Keratinocyte (primary cell): ENCODE measurements around the gene ARID3A. TPM values are rescaled to one million over a fixed set of nuclear protein-coding genes. Genes with fewer than 3 reads are reported as not detected.

Experiments used
- DNase-seq: peaks from one replicate; pipeline ENCODE4 v3.0.0-alpha.2; 2011; ENCODE audit warnings: low read depth, missing footprints, low spot score
- FAIRE-seq: peaks from 2 replicates; lab custom pipeline; 2011; peaks lifted over from hg19 to GRCh38; lab: Jason Lieb, UNC
- H2AFZ ChIP-seq: 2 replicates; pipeline ENCODE4 v1.6.0; 2012; ENCODE audit warnings: low read length, control low read depth, inconsistent platforms; ENCODE audit not compliant: control insufficient read depth
- H3K27ac ChIP-seq: 2 replicates; pipeline ENCODE4 v1.5.1; 2011; ENCODE audit warnings: low read length; ENCODE audit not compliant: control insufficient read depth, insufficient read depth
- H3K27me3 ChIP-seq: 3 replicates; pipeline ENCODE4 v1.6.0; 2011; ENCODE audit warnings: low read length; ENCODE audit not compliant: control insufficient read depth, insufficient read depth; ENCODE audit errors: extremely low read depth
- H3K36me3 ChIP-seq, 2 experiments: 2 replicates in 1 of 2; 3 replicates in 1 of 2; pipeline ENCODE4 v1.5.1; 2011; ENCODE audit warnings: low read length in 2 of 2, mild to moderate bottlenecking in 1 of 2; ENCODE audit not compliant: control insufficient read depth in 2 of 2, insufficient read depth in 2 of 2; ENCODE audit errors: extremely low read depth in 1 of 2
- H3K4me1 ChIP-seq: 3 replicates; pipeline ENCODE4 v1.5.1; 2011; ENCODE audit warnings: low read length; ENCODE audit not compliant: control insufficient read depth, insufficient read depth; ENCODE audit errors: extremely low read depth
- H3K4me2 ChIP-seq: 3 replicates; pipeline ENCODE4 v1.6.0; 2011; ENCODE audit warnings: low read depth, low read length; ENCODE audit not compliant: control insufficient read depth, insufficient read depth; ENCODE audit errors: extremely low read depth
- H3K4me3 ChIP-seq, 3 experiments: fragments of 200-600 bp in 1 of 3; sonication (generic) in 1 of 3; 2 replicates in 2 of 3; 3 replicates in 1 of 3; pipeline ENCODE4 v1.5.1; 2011 to 2016; ENCODE audit warnings: low read length in 3 of 3, mild to moderate bottlenecking in 3 of 3, control low read depth in 2 of 3, inconsistent platforms in 1 of 3, low read depth in 1 of 3, mixed read lengths in 1 of 3, mixed run types in 1 of 3, moderate library complexity in 1 of 3; ENCODE audit not compliant: control insufficient read depth in 2 of 3, insufficient read depth in 2 of 3; ENCODE audit errors: extremely low read depth in 1 of 3
- H3K79me2 ChIP-seq: 2 replicates; pipeline ENCODE4 v1.6.0; 2012; ENCODE audit warnings: low read length; ENCODE audit not compliant: control insufficient read depth, insufficient read depth
- H3K9ac ChIP-seq: 3 replicates; pipeline ENCODE4 v1.6.0; 2011; ENCODE audit warnings: low read length; ENCODE audit not compliant: control insufficient read depth, insufficient read depth; ENCODE audit errors: extremely low read depth
- H3K9me1 ChIP-seq: 3 replicates; pipeline ENCODE4 v1.6.0; 2011; ENCODE audit warnings: low read length; ENCODE audit not compliant: control insufficient read depth, insufficient read depth; ENCODE audit errors: extremely low read depth
- H3K9me3 ChIP-seq: 2 replicates; pipeline ENCODE4 v1.5.1; 2012; ENCODE audit warnings: low read depth, low read length; ENCODE audit not compliant: control insufficient read depth
- H4K20me1 ChIP-seq: 3 replicates; pipeline ENCODE4 v1.6.0; 2011; ENCODE audit warnings: low read length; ENCODE audit not compliant: control insufficient read depth, insufficient read depth; ENCODE audit errors: extremely low read depth
- EZH2 ChIP-seq: IDR thresholded peaks from one replicate; pipeline ENCODE4 v1.6.1; 2012; ENCODE audit warnings: inconsistent platforms, mild to moderate bottlenecking, low read length, moderate library complexity
- dilution Hi-C: fragments of 300-500 bp; cut with MboI; formaldehyde crosslinking; loops from one replicate; pipeline ENCODE4 v1.7.0; 2020; ENCODE audit warnings: low sequenced_read_pairs; ENCODE audit not compliant: extremely low pct_ligation_motif_present
- polyA plus RNA-seq, 5 experiments: library from polyadenylated mRNA; depleted of rRNA in 3 of 5; stranded (reverse) in 3 of 5; stranded (forward) in 1 of 5; unstranded in 1 of 5; fragments of >200 nt; gene quantifications; 1 replicate in 1 of 5; 2 replicates in 3 of 5; 3 replicates in 1 of 5; pipeline versions ENCODE4 v1.2.1 to v1.2.3, GENCODE V29; 2011 to 2012; ENCODE audit warnings: missing spikeins in 2 of 5, low read depth in 1 of 5, low replicate concordance in 1 of 5
- TF ChIP-seq, protein P1 (sequence below), 3 experiments: IDR thresholded peaks in 1 of 3; conservative IDR thresholded peaks in 1 of 3; optimal IDR thresholded peaks in 1 of 3; 2 replicates in 2 of 3; 3 replicates in 1 of 3; pipeline versions ENCODE3 to v1.5.1; 2011; ENCODE audit warnings: low read length in 3 of 3, mild to moderate bottlenecking in 3 of 3, moderate library complexity in 2 of 3, control low read depth in 1 of 3, inconsistent platforms in 1 of 3; ENCODE audit not compliant: insufficient read depth in 2 of 3; ENCODE audit errors: extremely low read depth in 1 of 3

The ARID3A gene
- polyA plus RNA-seq, 1 donor (not counting 4 experiments of a cell fraction or from before 2014, with no cell fraction given): 2.6 TPM

GRCh38 chr19:993831-994393 is 68.1 kb downstream of the ARID3A start:
- Histone ChIP-seq H3K9me3 (no peaks in the 10 kb centered on the region), H4K20me1 (peaks cover under 1% of the 10 kb centered on the region), H3K79me2 (no peaks in the 10 kb centered on the region), H3K4me1 (peaks cover 12% of the 10 kb centered on the region), H3K27ac (no peak overlapping the region), H3K27me3 (peaks cover 30% of the 10 kb centered on the region), H3K36me3 (peaks cover 14 to 20% of the 10 kb centered on the region in 2 experiments), H3K9ac (no peak overlapping the region), H3K4me3 (no peak overlapping the region), H3K9me1 (no peaks in the 10 kb centered on the region), H3K4me2 (no peak overlapping the region), H2AFZ (no peak overlapping the region)
- TF ChIP-seq EZH2: no peak
- TF ChIP-seq, protein P1, sequence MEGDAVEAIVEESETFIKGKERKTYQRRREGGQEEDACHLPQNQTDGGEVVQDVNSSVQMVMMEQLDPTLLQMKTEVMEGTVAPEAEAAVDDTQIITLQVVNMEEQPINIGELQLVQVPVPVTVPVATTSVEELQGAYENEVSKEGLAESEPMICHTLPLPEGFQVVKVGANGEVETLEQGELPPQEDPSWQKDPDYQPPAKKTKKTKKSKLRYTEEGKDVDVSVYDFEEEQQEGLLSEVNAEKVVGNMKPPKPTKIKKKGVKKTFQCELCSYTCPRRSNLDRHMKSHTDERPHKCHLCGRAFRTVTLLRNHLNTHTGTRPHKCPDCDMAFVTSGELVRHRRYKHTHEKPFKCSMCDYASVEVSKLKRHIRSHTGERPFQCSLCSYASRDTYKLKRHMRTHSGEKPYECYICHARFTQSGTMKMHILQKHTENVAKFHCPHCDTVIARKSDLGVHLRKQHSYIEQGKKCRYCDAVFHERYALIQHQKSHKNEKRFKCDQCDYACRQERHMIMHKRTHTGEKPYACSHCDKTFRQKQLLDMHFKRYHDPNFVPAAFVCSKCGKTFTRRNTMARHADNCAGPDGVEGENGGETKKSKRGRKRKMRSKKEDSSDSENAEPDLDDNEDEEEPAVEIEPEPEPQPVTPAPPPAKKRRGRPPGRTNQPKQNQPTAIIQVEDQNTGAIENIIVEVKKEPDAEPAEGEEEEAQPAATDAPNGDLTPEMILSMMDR (optimal IDR thresholded peaks at IDR 0.05 in 1 of 3, IDR thresholded peaks at IDR 0.05 in 1 of 3, conservative IDR thresholded peaks at IDR 0.05 in 1 of 3; ENCODE audit: extremely low read depth in 1 of 3, insufficient read depth in 2 of 3, low read length in 3 of 3): no peak
- DNase-seq (no peak), FAIRE-seq (no peak)
- dilution Hi-C loops: no loop called here

GRCh38 chr19:994516-994915 is 68.7 kb downstream of the ARID3A start:
- Histone ChIP-seq H3K4me2 (no peak overlapping the region), H3K27ac (no peak overlapping the region), H3K9me1 (no peaks in the 10 kb centered on the region), H4K20me1 (peaks cover 3% of the 10 kb centered on the region), H3K9me3 (no peaks in the 10 kb centered on the region), H3K79me2 (no peaks in the 10 kb centered on the region), H3K4me3 (no peak overlapping the region), H3K9ac (no peak overlapping the region), H2AFZ (no peak overlapping the region), H3K36me3 (peaks cover 14 to 20% of the 10 kb centered on the region in 2 experiments), H3K4me1 (peaks cover 12% of the 10 kb centered on the region), H3K27me3 (peaks cover 36% of the 10 kb centered on the region)
- TF ChIP-seq, protein P1 (optimal IDR thresholded peaks at IDR 0.05 in 1 of 3, IDR thresholded peaks at IDR 0.05 in 1 of 3, conservative IDR thresholded peaks at IDR 0.05 in 1 of 3; ENCODE audit: extremely low read depth in 1 of 3, insufficient read depth in 2 of 3, low read length in 3 of 3): no peak
- TF ChIP-seq EZH2: no peak
- no peak for DNase-seq
- no peak for FAIRE-seq
- dilution Hi-C loops: no loop called here
